ENCODE data around the gene DTWD2.
"Not testable (repeated sequence)": the region's sequence is repeated elsewhere in the genome, so short reads cannot be mapped to it uniquely, and the experiment has no call there.

The DTWD2 gene

GRCh38 chr5:118882666-118883065, 105.7 kb downstream of the DTWD2 start:
- in situ Hi-C loops (cut with MboI; ENCODE audit: low sequenced_read_pairs) = no loop called here

DNA sequence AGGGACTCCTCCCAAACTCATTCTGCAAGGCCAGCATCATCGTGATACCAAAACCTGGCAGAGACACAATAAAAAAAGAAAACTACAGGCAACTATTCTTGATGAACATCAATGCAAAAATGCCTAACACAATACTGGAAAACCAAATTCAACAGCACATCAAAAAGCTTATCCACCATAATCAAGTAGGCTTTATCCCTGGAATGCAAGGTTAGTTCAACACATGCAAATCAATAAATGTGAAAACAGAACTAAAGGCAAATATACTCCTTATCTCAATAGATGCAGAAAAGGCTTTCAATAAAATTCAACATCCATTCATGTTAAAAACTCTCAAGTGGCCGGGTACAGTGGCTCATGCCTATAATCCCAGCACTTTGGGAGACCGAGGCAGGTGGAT, 111.5 kb downstream of the DTWD2 start:
- in situ Hi-C loops (cut with MboI; ENCODE audit: low sequenced_read_pairs) = not testable (repeated sequence)

- in situ Hi-C loops (cut with MboI; ENCODE audit: low sequenced_read_pairs) = no loop called here
Observed at GRCh38 chr5:118875131-118875530, 113.2 kb downstream of the DTWD2 start.

DNA sequence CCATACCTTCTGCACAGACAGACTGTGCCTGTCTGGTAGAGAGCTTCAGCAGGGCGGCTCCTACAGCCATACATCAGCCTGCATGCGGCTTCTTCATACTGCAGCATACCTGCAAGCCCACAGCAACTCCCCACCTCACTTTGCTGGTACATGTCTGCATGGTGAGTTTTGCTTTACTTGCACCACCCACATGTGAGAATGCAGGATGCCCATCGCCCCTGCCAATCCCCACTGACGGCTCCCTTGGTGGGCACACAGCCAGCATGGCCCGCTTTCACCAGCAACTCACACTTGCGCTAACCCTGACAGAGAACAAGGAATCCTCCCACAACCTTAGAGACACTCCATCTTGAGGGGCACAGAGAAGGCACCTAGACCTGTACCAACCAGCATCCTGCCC, 114.9 kb downstream of the DTWD2 start:
- in situ Hi-C loops (cut with MboI; ENCODE audit: low sequenced_read_pairs) = no loop called here

DNA sequence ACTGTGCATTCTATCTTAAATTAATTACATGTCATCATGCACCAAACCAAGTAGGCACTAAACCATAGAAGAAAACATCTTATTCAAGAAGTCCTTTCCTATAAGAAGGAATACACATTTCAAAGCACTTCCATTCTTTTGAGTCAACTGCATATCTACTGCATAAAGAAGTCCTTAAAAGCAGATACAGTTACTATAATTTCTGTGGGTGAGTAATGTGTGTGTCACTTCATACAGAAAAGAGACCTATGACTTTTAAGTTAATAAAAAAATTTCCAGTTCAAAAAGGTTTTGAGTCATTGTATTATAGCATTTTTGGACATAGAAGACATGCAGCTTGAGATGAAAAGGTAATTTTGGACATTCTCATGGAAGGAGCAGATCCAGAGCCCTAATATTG, 125.0 kb downstream of the DTWD2 start:
- in situ Hi-C loops (cut with MboI; ENCODE audit: low sequenced_read_pairs) = no loop called here

- in situ Hi-C loops (cut with MboI; ENCODE audit: low sequenced_read_pairs) = no loop called here
Observed at GRCh38 chr5:118862596-118862995, 125.8 kb downstream of the DTWD2 start.

- in situ Hi-C loops (cut with MboI; ENCODE audit: low sequenced_read_pairs) = no loop called here
Observed at GRCh38 chr5:118857700-118858099, 130.6 kb downstream of the DTWD2 start.

DNA sequence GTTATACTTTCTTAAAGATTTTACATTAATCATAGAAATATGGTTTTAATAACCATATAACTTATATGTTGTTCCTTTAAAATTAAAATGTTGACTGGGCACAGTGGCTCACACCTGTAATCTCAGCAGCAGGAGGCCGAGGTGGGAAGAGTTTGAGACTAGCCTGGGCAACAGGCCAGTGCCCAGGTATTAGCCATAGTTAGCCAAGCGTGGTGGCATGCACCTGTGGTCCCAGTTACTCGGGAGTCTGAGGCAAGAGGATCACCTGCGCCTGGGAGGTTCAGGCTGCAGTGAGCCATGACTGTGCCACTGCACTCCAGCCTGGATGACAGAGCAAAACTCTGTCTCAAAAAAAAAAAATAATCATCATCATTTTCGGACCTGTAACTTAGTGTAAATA, 133.5 kb downstream of the DTWD2 start:
- in situ Hi-C loops (cut with MboI; ENCODE audit: low sequenced_read_pairs) = no loop called here

DNA sequence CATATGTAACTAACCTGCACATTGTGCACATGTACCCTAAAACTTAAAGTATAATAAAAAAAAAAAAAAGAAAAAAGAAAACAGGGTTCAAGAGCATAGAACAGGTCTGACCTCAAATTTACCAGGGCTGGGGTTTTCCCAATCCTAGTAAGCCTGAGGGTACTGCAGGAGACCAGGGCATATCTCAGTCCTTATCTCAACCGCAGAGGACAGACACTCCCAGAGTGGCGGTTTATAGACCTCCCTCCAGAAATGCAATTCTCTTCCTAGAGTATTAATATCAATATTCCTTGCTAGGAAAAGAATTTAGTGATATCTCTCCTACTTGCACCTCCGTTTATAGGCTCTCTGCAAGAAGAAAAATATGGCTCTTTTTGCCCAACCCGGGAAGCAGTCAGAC, 136.6 kb downstream of the DTWD2 start:
- in situ Hi-C loops (cut with MboI; ENCODE audit: low sequenced_read_pairs) = not testable (repeated sequence)

- in situ Hi-C loops (cut with MboI; ENCODE audit: low sequenced_read_pairs) = not testable (repeated sequence)
Observed at GRCh38 chr5:118849507-118849906, 138.8 kb downstream of the DTWD2 start.

- in situ Hi-C loops (cut with MboI; ENCODE audit: low sequenced_read_pairs) = no loop called here
Observed at GRCh38 chr5:118844351-118844750, 144.0 kb downstream of the DTWD2 start.

DNA sequence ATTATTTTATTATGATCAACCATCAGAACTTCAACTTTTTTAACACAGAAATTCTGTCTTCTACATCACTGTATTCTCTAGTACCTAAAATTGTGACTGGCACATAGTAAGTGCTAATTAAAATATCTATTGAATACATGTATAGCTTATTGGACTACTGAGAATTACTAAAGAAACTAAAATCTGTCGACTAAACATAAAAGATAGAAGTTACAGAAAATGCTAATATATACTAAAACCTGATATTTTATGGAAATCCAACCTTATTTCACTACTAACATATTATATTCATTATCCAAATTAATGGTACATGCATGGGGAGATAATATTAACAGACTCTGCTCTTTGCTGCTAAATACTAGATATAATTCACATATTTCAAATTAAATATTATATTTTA, 153.6 kb downstream of the DTWD2 start:
- in situ Hi-C loops (cut with MboI; ENCODE audit: low sequenced_read_pairs) = no loop called here

DNA sequence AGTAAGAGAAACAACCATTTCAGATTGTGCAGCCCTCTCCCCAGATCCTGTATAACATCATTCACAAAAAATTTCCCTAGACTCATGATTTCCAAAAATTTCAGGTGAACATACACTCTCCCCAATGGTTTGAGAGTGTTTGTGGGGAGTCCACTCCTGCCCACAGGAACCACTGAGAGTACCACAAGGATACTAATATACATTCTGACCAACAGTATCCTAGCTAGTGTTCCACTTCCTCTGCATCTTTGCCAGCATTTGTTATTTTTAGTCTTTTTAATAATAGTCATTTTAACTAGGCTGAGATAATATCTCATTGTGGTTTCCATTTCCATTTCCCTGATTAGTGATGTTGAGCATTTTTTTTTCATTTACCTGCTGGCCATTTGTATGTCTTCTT, 155.4 kb downstream of the DTWD2 start:
- in situ Hi-C loops (cut with MboI; ENCODE audit: low sequenced_read_pairs) = no loop called here

- in situ Hi-C loops (cut with MboI; ENCODE audit: low sequenced_read_pairs) = no loop called here
Observed at GRCh38 chr5:118825226-118825625, 163.1 kb downstream of the DTWD2 start.

- in situ Hi-C loops (cut with MboI; ENCODE audit: low sequenced_read_pairs) = no loop called here
Observed at GRCh38 chr5:118818604-118819003, 169.7 kb downstream of the DTWD2 start.

DNA sequence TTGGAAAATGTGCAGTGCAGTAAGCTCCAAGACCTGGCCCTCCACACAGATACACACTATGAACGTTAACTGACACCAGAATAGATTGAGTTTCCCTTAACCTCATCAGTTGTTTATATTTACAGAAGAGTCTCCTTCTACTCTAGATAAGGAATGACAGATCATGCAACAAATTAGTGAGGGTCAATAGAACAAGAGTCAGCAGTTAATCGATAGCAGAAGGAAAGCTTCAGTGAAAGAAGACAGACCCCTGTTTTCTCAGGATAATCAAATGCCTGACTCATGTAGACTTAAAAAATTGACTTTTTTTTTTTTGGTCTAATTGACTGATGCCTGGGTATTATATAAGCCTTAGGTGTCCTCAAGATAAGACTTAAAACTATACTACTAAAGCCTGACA, 179.9 kb downstream of the DTWD2 start:
- in situ Hi-C loops (cut with MboI; ENCODE audit: low sequenced_read_pairs) = no loop called here

DNA sequence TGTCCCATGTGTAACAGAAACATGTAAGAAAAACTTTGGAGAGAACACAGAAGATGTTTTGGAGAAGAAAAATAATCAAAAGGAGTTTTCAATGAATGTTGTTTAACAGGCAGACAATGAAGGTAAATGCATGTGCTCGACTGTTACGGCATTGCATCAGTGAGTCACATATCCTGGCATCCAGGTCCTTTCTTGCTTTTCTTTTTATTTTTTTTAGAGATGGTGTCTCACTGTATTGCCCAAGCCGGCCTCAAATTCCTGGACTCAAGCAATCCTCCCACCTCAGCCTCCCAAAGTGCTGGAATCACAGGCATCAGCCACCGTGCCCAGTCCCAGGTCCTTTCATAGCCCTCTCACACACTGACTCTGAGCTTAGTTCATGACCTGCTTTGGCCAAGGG, 181.8 kb downstream of the DTWD2 start:
- in situ Hi-C loops (cut with MboI; ENCODE audit: low sequenced_read_pairs) = no loop called here

DNA sequence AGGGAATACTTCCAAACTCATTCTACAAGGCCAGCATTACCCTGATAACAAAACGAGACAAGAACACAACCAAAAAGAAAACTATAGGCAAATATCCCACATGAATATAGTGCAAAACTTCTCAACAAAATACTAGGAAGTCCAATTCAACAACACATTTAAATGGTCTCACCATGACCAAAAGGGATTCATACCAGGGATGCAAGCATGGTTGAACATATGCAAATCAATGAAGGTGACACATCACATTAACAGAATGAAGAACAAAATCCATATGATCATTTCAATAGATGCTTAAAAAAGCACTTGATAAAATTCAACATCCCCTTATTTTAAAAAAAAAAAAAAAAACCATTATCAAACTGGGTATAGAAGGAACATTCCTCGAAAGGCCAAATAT, 186.0 kb downstream of the DTWD2 start:
- in situ Hi-C loops (cut with MboI; ENCODE audit: low sequenced_read_pairs) = no loop called here

GRCh38 chr5:118796081-118796480, 192.3 kb downstream of the DTWD2 start:
- in situ Hi-C loops (cut with MboI; ENCODE audit: low sequenced_read_pairs) = no loop called here

GRCh38 chr5:118794281-118794680, 194.1 kb downstream of the DTWD2 start:
- in situ Hi-C loops (cut with MboI; ENCODE audit: low sequenced_read_pairs) = no loop called here

DNA sequence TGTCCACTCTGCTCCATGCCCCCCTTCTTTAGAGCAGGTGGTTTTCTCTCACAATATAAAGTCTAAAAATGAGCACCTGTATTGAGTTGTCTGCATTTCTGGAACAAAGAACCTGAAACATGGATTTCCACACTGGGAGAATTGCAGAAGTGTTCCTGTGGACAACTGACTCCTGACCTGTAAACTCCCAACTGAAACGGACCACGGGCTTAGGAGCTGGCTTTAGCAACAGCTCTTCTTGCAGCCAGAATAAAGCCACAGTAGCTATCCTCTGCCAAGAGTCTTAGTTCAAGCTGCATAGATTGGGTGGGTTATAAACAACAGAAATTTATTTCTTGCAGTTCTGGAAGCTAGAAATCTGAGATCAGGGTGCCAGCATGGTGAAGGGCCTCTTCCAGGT, 194.7 kb downstream of the DTWD2 start:
- in situ Hi-C loops (cut with MboI; ENCODE audit: low sequenced_read_pairs) = no loop called here

- in situ Hi-C loops (cut with MboI; ENCODE audit: low sequenced_read_pairs) = no loop called here
Observed at GRCh38 chr5:118793091-118793490, 195.3 kb downstream of the DTWD2 start.

DNA sequence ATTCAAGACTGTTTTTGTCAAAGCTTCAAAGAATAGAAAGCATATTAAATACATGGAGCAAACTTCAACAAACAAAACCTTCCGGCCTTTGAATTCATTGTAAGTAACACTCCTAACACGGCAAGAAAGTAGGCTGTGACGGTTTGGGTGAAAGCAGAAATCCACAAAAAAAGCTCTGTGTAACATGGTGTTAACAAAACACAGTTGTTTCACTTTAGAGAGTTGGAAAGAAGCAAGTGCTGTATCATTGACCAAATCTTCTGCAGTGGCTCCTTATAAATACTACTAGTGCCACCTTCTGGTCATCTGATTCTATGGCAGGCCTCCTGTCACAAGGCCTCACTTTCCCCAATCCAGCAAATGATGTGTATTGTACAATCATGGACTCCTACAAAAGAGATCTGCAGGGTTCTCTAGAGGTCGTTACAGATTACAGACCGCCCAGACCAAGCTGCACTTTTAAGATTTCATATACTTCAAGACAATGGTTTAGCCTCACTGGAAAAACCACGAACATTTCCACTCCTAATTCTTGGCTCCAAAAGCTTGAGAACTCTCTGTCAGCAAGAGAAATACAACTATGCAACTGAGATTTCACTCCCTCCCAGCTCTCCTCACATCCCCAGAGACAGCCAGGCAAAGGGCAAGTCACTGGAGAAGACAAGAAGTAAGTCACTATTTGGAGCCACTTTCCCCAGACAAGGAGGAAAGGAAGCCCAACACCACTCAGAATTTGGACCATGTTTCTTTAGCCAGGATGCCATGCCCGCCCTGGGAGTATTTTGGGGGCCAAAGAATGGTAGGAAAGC, 196.2 kb downstream of the DTWD2 start:
- in situ Hi-C loops (cut with MboI; ENCODE audit: low sequenced_read_pairs) = no loop called here

All from hTERT RPE-1 (cell line).